IPS DF 4.7 (cell line): ENCODE data around the gene SOAT2.

Source experiments
- DNase-seq: peaks from one replicate; pipeline ENCODE4 v3.0.0-alpha.2; 2013; ENCODE audit warnings: low spot score; ENCODE audit errors: extremely low read depth

The SOAT2 gene, protein sequence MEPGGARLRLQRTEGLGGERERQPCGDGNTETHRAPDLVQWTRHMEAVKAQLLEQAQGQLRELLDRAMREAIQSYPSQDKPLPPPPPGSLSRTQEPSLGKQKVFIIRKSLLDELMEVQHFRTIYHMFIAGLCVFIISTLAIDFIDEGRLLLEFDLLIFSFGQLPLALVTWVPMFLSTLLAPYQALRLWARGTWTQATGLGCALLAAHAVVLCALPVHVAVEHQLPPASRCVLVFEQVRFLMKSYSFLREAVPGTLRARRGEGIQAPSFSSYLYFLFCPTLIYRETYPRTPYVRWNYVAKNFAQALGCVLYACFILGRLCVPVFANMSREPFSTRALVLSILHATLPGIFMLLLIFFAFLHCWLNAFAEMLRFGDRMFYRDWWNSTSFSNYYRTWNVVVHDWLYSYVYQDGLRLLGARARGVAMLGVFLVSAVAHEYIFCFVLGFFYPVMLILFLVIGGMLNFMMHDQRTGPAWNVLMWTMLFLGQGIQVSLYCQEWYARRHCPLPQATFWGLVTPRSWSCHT

DNA sequence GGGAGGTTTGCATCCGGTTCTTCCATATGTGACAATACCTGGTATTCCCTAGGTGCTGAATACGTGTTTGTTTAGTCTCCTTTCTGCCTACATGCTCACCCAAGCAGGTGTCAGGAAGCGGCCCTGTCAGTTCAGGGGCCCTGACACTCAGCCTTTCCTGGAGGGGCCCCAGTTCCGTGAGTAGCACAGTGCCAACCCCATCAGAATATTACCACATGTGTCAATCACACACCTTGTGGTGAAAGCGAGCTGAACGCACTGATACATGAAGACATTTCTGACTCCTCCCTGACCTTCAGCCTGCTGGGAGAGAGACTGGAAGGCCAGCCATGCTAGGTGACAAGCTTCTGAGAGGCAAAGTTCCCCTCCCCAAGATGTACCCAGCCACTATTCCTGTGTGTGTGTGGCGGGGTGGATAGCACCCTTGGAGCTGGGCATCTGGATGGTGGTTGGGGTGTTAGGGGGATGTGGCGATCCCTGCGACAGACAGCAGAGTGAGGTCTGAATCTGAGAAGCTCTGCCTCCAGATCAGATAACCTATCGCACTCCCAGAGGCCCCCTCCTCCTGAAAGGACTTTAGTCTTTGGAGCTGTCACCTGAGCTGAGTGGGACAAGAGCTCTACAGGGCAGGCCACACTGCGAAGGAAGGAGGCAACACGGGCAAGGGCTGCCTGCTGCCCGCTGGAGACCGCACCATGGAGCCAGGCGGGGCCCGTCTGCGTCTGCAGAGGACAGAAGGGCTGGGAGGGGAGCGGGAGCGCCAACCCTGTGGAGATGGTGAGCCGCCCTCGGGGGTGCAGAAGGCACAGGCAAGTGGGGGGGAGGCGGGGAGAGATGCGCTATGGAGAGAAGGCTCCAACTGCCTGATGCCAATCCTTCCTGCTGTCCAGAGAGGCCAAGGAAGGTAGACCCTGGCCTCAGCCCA is at the start of gene SOAT2:
Gene SOAT2, plus strand, starts transcription at position 604 of the 925 bp plus-strand sequence. Its CDS starts 92 bp downstream, at position 696.
- no peak for DNase-seq

DNA sequence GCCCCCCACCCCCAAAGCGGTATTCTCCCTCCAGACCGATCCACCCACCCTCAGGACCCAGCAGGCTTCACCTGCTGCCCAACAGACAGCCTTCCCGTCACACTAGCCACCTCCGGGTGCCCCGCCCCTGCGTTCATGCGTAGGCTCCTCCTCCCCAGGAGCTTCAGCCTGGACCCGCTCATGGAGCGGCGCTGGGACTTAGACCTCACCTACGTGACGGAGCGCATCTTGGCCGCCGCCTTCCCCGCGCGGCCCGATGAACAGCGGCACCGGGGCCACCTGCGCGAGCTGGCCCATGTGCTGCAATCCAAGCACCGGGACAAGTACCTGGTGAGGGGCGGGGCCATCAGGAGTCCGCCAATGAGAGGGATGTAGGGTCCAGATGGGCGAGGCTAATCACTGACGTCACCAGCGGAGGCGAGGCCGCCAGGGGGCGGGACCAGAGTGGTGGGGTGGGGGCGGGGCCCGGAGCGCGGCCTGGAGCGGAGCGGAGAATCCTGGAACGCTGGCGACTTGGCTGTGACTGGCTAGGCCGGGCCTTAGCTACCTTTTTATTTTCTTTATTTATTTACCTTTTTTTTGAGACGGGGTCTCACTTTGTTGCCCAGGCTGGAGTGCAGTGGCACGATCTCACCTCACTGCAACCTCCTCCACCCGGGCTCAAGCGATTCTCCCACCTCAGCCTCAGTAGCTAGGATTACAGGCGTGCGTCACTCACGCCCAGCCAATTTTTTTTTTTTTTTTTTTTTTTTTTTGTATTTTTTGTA is 49.0 kb upstream of the SOAT2 start:
- no peak for DNase-seq

DNA sequence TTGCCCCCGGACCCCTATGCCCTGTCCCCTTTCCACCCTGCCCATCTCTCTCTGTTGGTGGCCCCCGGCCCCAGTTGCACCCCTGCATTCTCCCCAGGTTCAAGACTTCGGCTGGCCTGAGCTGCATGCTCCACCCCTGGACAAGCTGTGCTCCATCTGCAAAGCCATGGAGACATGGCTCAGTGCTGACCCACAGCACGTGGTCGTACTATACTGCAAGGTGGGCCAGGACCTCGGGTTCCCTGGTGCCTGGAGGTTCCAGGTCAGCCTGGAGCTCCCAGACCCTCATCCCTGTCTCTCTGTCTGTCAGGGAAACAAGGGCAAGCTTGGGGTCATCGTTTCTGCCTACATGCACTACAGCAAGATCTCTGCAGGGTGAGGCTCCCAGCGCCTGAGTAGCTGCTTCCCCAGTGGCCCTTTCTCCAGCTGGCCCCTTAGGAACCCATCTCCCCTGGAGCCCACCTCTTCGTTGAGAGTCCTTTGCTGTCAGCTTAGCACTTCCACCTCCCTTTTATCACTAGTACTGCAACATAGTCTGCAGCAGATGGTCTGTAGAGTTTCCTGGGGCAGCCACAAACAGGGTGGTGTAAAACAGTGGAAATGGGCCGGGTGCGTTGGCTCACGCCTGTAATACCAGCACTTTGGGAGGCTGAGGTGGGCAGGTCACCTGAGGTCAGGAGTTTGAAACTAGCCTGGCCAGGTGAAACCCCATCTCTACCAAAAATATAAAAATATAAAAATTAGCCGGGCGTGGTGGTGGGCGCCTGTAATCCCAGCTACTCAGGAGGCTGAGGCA is 47.6 kb upstream of the SOAT2 start:
- DNase-seq: no peak

DNA sequence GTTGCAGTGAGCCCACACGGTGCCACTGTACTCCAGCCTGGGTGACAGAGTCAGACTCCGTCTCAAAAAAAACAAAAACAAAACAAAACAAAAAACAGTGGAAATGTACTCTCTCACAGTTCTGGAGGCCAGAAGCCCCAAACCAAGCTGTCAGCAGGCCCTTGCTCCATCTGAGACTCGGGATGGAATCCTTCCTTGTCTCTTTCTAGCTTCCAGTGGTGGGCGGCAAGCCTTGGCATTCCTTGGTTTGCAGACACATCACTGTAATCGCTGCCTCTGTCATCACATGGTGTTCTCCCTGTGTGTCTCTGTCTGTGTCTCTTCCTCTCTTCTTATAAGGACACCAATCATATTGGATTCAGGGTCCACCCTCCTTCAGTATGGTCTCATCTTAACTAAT is 47.0 kb upstream of the SOAT2 start:
- no peak for DNase-seq

DNA sequence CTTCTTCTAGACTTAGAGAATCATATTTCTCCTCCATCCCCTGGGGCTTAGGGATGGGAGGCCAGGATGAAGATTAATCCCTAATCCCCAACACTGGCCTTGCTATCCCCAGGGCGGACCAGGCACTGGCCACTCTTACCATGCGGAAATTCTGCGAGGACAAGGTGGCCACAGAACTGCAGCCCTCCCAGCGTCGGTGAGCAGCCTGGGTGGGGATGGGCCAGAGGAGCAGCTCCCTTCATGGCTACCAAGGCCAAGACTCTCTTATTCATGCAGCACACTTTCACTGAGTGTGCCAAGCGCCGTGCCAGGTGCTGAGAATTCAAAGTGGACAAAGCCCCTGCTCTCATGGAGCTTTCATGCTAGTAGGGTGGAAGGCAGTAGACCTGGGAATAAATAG is 46.4 kb upstream of the SOAT2 start:
- DNase-seq: no peak

DNA sequence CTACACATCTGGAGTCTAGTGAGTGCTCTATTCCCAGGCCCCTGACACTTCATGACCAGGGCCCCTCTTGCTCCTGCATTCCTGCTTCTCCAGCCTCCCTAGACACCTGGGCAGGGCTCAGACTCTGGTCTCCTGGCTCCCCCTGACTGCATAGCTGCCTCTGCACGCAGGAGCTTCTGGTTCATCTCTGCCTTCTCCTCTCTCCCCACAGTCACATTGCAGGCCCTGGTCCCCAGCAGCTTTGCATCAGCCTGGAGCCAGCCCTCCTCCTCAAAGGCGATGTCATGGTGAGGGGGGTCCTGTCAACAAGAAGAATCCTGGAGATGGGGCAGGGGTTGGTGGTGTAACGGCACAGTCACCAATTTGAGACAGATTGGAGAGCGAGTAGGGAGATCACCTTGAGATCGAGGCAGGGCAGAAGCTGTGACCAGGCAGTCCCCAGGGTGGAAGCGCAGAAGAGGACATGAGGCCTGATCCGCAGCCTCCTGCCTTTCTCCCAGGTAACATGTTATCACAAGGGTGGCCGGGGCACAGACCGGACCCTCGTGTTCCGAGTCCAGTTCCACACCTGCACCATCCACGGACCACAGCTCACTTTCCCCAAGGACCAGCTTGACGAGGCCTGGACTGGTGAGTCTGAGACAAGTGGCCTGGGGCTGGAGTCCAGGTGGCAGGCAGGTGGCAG is 45.3 kb upstream of the SOAT2 start:
- no peak for DNase-seq

DNA sequence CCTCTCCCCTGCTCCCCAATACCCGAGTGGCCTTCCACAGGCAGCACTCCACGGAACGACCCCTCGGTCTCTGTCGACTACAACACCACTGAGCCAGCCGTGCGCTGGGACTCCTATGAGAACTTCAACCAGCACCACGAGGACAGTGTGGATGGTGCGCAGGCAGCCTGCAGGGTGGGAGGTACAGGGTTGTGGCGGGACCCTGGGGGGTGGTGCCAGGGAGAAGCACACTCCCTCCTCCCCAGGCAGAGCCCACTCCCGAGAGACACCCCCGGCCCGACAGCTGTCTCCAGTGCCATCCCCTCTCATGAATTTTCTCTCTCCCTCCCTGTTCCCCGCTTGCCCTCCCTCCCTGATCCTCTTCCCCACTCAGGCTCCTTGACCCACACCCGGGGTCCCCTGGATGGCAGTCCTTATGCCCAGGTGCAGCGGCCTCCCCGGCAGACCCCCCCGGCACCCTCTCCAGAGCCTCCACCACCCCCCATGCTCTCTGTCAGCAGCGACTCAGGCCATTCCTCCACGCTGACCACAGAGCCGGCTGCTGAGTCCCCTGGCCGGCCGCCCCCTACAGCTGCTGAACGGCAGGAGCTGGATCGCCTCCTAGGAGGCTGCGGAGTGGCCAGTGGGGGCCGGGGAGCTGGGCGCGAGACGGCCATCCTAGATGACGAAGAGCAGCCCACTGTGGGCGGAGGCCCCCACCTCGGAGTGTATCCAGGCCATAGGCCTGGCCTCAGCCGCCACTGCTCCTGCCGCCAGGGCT is 44.4 kb upstream of the SOAT2 start:
- DNase-seq: no peak

DNA sequence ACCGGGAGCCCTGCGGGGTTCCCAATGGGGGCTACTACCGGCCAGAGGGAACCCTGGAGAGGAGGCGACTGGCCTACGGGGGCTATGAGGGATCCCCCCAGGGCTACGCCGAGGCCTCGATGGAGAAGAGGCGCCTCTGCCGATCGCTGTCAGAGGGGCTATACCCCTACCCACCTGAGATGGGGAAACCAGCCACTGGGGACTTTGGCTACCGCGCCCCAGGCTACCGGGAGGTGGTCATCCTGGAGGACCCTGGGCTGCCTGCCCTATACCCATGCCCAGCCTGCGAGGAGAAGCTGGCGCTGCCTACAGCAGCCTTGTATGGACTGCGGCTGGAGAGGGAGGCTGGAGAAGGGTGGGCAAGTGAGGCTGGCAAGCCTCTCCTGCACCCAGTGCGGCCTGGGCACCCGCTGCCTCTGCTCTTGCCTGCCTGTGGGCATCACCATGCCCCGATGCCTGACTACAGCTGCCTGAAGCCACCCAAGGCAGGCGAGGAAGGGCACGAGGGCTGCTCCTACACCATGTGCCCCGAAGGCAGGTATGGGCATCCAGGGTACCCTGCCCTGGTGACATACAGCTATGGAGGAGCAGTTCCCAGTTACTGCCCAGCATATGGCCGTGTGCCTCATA is 43.7 kb upstream of the SOAT2 start:
- no peak for DNase-seq

DNA sequence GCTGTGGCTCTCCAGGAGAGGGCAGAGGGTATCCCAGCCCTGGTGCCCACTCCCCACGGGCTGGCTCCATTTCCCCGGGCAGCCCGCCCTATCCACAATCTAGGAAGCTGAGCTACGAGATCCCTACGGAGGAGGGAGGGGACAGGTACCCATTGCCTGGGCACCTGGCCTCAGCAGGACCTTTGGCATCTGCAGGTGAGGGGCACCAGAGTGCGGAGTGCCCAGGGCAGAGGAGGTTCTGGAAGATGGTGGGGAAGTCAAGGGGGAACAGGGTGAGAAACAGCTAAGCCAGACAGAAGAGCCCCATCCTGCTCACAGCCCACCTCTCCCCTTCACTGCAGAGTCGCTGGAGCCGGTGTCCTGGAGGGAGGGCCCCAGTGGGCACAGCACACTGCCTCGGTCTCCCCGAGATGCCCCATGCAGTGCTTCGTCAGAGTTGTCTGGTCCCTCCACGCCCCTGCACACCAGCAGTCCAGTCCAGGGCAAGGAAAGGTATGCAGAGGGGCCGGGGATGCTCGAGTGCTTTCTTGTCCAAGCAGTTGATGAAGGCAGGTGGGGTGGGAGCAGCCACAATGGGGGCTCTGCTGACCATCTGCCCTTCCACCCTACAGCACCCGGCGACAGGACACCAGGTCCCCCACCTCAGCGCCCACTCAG is 43.1 kb upstream of the SOAT2 start:
- no peak for DNase-seq

DNA sequence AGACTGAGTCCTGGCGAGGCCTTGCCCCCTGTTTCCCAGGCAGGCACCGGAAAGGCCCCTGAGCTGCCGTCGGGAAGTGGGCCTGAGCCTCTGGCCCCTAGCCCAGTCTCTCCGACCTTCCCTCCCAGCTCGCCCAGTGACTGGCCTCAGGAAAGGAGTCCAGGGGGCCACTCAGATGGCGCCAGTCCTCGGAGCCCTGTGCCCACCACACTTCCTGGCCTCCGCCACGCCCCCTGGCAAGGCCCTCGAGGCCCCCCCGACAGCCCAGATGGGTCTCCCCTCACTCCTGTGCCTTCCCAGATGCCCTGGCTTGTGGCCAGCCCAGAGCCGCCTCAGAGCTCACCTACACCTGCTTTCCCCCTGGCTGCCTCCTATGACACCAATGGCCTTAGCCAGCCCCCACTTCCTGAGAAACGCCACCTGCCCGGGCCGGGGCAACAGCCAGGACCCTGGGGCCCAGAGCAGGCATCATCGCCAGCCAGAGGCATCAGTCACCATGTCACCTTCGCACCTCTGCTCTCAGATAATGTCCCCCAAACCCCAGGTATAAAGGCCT is 42.5 kb upstream of the SOAT2 start:
- no peak for DNase-seq

DNA sequence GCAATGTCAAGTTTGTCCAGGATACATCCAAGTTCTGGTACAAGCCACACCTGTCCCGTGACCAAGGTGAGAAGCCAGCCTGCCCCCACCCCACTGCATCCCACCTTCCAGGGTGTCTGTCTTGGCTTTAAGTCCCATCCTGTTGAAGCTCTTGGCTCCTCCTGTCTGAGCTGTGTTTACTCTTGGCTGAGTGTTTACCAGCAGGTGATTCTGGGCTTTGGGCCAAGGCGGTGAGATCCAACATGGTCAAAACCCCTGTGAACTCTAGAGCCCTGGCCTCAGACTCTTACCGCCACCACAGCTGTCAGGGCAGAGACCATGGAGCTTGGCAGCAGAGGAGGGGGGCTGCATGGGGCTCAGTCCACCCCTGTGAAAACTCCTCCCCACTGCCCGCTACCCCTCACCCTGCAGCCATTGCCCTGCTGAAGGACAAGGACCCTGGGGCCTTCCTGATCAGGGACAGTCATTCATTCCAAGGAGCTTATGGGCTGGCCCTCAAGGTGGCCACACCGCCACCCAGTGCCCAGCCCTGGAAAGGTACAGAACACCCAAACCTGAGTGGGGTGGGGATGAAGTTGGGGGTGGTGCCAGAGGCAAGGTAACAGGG is 41.8 kb upstream of the SOAT2 start:
- no peak for DNase-seq

DNA sequence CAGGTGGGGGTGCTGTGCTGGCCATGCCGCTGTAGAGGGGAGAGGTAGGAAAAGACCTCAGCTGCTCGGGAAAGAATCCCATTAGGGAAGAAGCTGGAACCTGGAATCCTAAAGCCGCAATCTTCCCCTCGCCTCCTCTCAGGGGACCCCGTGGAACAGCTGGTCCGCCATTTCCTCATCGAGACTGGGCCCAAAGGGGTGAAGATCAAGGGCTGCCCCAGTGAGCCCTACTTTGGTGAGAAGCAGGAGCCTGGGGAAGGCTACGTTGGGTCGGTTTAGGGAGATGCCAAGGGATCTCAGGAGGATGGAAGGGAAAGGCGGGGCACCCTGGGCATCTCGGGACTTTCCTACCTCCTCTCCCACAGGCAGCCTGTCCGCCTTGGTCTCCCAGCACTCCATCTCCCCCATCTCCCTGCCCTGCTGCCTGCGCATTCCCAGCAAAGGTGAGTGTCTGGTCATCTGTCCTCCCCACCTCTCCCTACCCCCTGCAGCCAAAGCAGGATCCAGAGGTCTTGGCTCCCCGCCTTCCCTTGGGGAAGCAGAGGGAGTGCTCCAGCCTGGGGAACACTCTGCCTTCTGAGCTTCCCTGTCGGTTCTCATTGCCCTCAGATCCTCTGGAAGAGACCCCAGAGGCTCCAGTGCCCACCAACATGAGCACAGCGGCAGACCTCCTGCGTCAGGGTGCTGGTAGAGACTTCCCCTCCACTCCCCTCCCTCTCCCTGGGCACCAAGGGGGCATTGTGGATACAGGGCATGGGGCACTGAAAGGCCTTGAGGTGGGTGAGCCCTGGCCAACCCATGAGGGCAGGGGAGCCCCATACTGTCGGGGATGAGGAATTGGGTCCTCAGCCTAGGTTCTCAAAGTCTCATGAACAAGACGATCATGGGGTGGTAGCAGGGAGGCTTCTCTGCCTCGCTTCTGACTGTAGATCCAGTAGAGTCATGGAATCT is 41.0 kb upstream of the SOAT2 start:
- DNase-seq: no peak

DNA sequence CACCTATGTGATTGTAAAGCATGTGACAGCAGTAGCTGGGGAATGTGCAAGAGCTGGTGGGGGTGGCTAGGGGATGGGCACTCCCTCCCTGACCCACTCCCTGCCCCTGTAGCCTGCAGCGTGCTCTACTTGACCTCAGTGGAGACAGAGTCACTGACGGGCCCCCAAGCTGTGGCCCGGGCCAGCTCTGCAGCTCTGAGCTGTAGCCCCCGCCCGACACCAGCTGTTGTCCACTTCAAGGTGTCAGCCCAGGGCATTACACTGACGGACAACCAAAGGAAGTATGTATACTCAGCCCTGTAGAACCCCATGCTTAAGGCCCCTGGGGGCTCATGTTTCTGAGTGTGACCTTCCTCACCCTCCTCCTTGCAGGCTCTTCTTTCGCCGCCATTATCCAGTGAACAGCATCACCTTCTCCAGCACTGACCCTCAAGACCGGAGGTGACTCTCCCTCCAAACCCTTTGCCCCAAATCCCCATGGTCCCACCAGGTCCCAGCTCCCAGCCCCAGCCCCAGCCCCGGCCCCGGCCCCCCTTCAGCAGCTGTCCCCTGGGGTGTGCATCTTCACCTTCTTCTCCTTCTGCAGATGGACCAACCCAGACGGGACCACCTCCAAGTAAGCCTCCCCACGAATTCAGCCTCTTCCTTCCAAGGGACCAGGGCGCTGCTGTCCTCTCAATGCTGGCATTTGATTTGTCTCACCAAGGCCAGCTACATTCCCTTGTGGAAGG is 40.1 kb upstream of the SOAT2 start:
- no peak for DNase-seq

DNA sequence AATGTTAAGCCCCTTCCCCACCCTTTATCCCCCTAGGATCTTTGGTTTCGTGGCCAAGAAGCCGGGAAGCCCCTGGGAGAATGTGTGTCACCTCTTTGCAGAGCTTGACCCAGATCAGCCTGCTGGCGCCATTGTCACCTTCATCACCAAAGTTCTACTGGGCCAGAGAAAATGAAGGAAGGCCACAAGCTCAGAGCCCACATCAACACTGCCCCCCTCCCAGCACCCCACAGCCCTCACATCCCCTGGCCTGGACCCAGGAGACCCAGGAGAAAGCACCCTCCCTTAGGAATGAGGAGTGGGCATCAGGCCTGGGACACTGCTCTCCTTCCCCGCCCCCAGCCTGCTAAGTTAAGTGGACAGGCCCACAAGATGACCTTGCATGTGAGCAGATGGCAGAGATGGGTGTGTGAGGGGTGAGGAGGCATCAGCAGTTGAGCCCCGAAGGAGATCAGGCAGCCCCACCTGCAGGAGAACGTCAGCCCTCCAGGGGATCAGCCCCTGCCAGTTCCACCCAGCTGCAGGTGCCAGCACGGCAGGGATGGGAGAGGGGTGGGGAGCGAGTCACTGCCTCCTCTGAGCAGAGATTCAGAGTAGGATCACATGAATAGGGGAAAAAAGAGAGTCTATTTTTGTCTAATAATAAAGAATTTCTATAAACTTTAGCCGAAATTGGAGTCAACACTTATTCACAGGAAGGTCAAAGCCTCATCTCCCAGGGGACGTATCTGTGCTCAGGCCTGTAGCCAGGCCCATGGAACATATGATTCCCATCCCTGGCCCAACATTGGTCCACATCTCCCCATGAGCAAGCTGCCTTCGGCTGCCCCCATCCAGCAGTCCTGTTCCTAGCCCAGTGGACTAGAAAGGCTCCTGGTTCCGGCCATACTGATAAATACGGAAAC is 39.3 kb upstream of the SOAT2 start:
- DNase-seq: no peak
